Smooth muscle cell (in vitro differentiated cells): ENCODE data around the gene CALHM2. TPM values are rescaled to one million over a fixed set of nuclear protein-coding genes. Genes with fewer than 3 reads are reported as not detected.

Experiments used
- DNase-seq: peaks from one replicate; lab custom pipeline; 2025; ENCODE audit not compliant: unreplicated experiment; lab: John Stamatoyannopoulos, UW
- H2AFZ ChIP-seq: fragments of 200-600 bp; sonication (generic); 2 replicates; pipeline ENCODE4 v1.6.0; 2016; ENCODE audit warnings: antibody characterized with exemption, low read depth, mild to moderate bottlenecking
- H3F3A ChIP-seq: fragments of 200-600 bp; sonication (generic); 2 replicates; pipeline ENCODE4 v1.6.0; 2017; ENCODE audit warnings: antibody characterized with exemption, low read depth
- H3K27ac ChIP-seq: fragments of 200-600 bp; sonication (generic); 2 replicates; pipeline ENCODE4 v1.5.1; 2016; ENCODE audit warnings: low read depth, mild to moderate bottlenecking
- H3K27me3 ChIP-seq: fragments of 200-600 bp; sonication (generic); 2 replicates; pipeline ENCODE4 v1.6.1; 2016; ENCODE audit warnings: low read depth, mild to moderate bottlenecking
- H3K36me3 ChIP-seq: fragments of 200-600 bp; sonication (generic); 2 replicates; pipeline ENCODE4 v1.5.1; 2016; ENCODE audit warnings: low read depth
- H3K4me1 ChIP-seq: fragments of 200-600 bp; sonication (generic); 2 replicates; pipeline ENCODE4 v1.5.1; 2016; ENCODE audit warnings: low read depth
- H3K4me2 ChIP-seq: fragments of 200-600 bp; sonication (generic); 2 replicates; pipeline ENCODE4 v1.6.0; 2016; ENCODE audit warnings: mild to moderate bottlenecking
- H3K4me3 ChIP-seq: fragments of 200-600 bp; sonication (generic); 2 replicates; pipeline ENCODE4 v1.5.1; 2016; ENCODE audit warnings: mild to moderate bottlenecking
- H3K79me2 ChIP-seq: fragments of 200-600 bp; sonication (generic); 2 replicates; pipeline ENCODE4 v1.6.0; 2016; ENCODE audit warnings: low read depth, mild to moderate bottlenecking
- H3K9ac ChIP-seq: fragments of 200-600 bp; sonication (generic); 2 replicates; pipeline ENCODE4 v1.6.0; 2016; ENCODE audit warnings: low read depth
- H3K9me3 ChIP-seq: fragments of 200-600 bp; sonication (generic); replicated peaks from 2 replicates; pipeline ENCODE4 v1.5.1; 2016; ENCODE audit warnings: low read depth
- H4K20me1 ChIP-seq: fragments of 200-600 bp; sonication (generic); 2 replicates; pipeline ENCODE4 v1.6.0; 2016; ENCODE audit warnings: low read depth
- WGBS: methylation state at CpG from one replicate; pipeline ENCODE4 v1.1.7; 2016; ENCODE audit warnings: low lambda C conversion rate; 5-methylcytosine and 5-hydroxymethylcytosine counted together
- polyA plus RNA-seq: library from polyadenylated mRNA; unstranded; fragments of >200 nt; fragmentation: Nextera tagmentation; extraction: Ambion mirVana; gene quantifications from 2 replicates; pipeline ENCODE4 v1.2.1, GENCODE V29; 2016
- total RNA-seq: library from RNA; depleted of rRNA; stranded (reverse); fragments of >200 nt; gene quantifications from 2 replicates; pipeline ENCODE4 v1.2.3, GENCODE V29; 2014
- TF ChIP-seq, protein P1 (sequence below): fragments of 200-600 bp; sonication (generic); IDR thresholded peaks from 2 replicates; pipeline ENCODE4 v1.5.1; 2017; ENCODE audit warnings: borderline replicate concordance, mild to moderate bottlenecking, antibody characterized with exemption; ENCODE audit not compliant: insufficient read depth, poor library complexity, severe bottlenecking

CALHM2 gene
- total and polyA plus RNA-seq, 2 experiments from 2014 or later = 3.1 to 8.6 TPM

DNA sequence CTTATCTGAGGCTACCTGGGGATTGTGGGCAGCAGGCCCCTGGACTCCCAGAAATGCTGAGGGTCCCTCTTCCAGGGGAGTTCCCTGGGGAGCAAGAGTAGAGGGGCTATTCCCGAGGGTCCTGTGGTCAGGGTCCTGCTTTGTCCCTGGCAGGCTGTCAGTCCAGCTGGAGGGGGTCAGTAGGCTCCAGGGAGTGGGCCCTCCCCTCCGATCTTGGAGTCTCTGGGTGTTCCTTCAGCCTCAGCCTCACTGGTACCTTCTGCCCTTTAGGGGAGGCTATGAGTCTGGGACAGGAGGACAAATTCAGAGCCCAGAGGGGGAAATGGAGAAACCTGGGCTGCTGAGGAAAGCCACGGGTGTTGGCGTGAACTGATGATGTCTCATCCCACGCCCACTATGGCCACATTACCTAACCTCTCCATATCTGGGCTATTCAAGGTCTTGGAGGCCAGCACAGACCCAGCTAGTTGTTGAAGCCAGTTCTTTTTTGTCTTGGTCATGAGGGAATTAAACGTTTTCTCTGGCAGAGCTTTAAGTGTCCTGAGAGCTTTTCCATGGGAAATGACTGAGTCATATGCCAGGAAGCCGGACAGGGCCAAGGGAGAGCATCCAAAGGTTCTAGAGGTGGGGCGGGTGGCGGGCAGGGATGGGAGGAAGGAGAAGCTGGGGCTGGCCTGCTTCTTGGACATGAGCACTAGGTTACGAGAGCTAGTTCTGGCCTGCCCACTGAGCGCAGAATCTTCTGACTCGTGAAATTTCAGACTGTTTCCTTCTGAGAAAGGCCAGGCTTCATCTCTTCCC, 6.2 kb downstream of the CALHM2 start:
- peaks cover 6% of the 10 kb centered on the region for H3F3A ChIP-seq
- no peaks in the 10 kb centered on the region for H4K20me1 ChIP-seq
- DNase-seq = no peak
- no peaks in the 10 kb centered on the region for H3K27me3 ChIP-seq
- no peak overlapping the region for H3K4me3 ChIP-seq
- H3K4me1 ChIP-seq = no peaks in the 10 kb centered on the region
- TF ChIP-seq, protein P1, sequence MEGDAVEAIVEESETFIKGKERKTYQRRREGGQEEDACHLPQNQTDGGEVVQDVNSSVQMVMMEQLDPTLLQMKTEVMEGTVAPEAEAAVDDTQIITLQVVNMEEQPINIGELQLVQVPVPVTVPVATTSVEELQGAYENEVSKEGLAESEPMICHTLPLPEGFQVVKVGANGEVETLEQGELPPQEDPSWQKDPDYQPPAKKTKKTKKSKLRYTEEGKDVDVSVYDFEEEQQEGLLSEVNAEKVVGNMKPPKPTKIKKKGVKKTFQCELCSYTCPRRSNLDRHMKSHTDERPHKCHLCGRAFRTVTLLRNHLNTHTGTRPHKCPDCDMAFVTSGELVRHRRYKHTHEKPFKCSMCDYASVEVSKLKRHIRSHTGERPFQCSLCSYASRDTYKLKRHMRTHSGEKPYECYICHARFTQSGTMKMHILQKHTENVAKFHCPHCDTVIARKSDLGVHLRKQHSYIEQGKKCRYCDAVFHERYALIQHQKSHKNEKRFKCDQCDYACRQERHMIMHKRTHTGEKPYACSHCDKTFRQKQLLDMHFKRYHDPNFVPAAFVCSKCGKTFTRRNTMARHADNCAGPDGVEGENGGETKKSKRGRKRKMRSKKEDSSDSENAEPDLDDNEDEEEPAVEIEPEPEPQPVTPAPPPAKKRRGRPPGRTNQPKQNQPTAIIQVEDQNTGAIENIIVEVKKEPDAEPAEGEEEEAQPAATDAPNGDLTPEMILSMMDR = no peak
- H3K79me2 ChIP-seq = no peaks in the 10 kb centered on the region
- 89% methylated on average over 12 of the region's 12 CpGs for WGBS
- H3K9me3 ChIP-seq = no peaks in the 10 kb centered on the region
- H3K36me3 ChIP-seq = peaks cover 3% of the 10 kb centered on the region
- no peak overlapping the region for H3K9ac ChIP-seq
- no peak overlapping the region for H3K27ac ChIP-seq
- no peak overlapping the region for H3K4me2 ChIP-seq
- H2AFZ ChIP-seq = no peak overlapping the region

DNA sequence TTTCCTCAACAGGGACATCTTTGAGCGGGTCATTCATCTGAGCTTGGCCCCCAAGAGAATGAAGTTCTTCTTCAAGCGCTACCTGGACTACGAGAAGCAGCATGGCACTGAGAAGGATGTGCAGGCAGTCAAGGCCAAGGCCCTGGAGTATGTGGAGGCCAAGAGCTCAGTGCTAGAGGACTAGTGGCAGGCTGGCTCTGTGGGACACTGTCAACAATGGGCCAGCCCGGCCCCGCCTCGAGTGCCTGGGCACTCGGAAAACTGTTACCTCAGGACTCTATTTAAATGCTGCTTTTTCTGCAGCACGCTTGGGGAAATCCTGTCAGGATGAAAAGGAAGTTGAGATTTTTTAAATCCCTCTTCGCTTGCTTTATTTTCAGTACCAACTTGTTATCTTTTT, 6.8 kb downstream of the CALHM2 start:
- Histone ChIP-seq H4K20me1 (no peaks in the 10 kb centered on the region), H3K27me3 (no peaks in the 10 kb centered on the region), H3K4me1 (no peaks in the 10 kb centered on the region), H3K36me3 (peaks cover 3% of the 10 kb centered on the region), H3K27ac (no peak overlapping the region), H3K79me2 (no peaks in the 10 kb centered on the region), H2AFZ (no peak overlapping the region), H3F3A (peaks cover 6% of the 10 kb centered on the region), H3K9ac (no peak overlapping the region), H3K9me3 (no peaks in the 10 kb centered on the region), H3K4me3 (no peak overlapping the region), H3K4me2 (no peak overlapping the region)
- TF ChIP-seq, protein P1 = no peak
- WGBS = 98% methylated on average over 9 of the region's 9 CpGs
- DNase-seq = no peak

DNA sequence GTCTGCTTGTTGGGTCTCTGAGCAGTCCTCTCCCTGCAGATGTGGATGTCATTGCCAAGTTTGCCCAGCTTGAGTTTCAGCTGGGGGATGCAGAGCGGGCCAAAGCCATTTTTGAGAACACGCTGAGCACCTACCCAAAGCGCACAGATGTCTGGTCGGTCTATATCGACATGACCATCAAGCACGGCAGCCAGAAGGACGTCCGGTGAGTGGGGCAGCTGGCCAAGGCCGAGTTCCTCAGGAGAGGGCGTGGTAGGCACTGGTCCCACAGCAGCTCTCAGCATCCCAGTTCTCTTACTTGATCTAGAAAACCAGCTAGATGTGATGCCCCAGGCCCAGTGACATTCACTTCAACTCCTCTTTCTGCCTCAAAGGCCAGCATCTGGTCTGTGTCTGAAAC, 7.7 kb downstream of the CALHM2 start:
- Histone ChIP-seq H3K27me3 (no peaks in the 10 kb centered on the region), H2AFZ (no peak overlapping the region), H3K36me3 (peaks cover 3% of the 10 kb centered on the region), H3K4me3 (no peak overlapping the region), H3K9me3 (no peaks in the 10 kb centered on the region), H3K9ac (no peak overlapping the region), H3K4me1 (no peaks in the 10 kb centered on the region), H3K79me2 (no peaks in the 10 kb centered on the region), H3K27ac (no peak overlapping the region), H3K4me2 (no peak overlapping the region), H3F3A (peaks cover 6% of the 10 kb centered on the region), H4K20me1 (no peaks in the 10 kb centered on the region)
- 98% methylated on average over 10 of the region's 10 CpGs for WGBS
- DNase-seq = no peak
- TF ChIP-seq, protein P1 = no peak
